ENCODE measurements around the gene IPPK.

Gene IPPK

DNA sequence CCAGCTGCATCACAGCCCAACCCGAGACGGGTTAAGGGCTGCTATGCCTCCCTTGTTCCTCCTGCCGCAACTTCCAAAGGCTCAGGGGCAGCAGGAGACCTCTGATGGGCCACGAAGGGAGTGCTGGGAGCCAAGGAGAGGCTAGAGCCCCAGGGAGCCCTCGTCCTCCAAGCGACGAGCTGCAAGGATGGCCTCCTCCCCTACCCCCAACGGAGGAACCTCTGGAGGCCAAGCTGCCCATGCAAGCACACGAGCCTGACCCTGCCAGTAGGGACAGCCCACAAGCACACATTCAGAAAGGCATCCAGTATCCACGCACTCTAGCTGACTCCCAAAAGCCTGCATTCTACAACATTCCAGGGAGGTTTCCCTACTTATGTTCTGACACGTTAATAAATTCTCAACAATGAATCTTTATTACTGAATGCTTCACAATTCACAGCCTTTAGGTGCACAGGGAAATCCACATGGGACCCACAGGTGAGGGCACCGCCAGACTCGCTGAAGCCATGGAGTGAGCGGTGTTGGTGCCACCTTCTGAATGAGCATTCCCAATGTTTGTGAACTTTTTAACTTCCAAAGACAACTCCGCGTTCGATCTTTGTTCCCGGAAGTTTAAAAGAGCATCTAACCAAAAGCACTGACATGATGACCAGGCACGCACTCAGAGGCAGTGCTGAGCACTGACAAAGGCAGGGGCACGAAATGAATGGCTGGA is 28.7 kb downstream of the IPPK start:
- DNase-seq (ENCODE audit: insufficient read length) (no peak), FAIRE-seq (no peak)
- TF ChIP-seq POLR2A (IDR thresholded peaks at IDR 0.05; ENCODE audit: low read depth, low read length) (no peak), TAF1 (IDR thresholded peaks at IDR 0.05; ENCODE audit: borderline replicate concordance, low read depth, low read length) (no peak), POLR2AphosphoS5 (IDR thresholded peaks at IDR 0.05; ENCODE audit: low read depth, low read length) (no peak)

DNA sequence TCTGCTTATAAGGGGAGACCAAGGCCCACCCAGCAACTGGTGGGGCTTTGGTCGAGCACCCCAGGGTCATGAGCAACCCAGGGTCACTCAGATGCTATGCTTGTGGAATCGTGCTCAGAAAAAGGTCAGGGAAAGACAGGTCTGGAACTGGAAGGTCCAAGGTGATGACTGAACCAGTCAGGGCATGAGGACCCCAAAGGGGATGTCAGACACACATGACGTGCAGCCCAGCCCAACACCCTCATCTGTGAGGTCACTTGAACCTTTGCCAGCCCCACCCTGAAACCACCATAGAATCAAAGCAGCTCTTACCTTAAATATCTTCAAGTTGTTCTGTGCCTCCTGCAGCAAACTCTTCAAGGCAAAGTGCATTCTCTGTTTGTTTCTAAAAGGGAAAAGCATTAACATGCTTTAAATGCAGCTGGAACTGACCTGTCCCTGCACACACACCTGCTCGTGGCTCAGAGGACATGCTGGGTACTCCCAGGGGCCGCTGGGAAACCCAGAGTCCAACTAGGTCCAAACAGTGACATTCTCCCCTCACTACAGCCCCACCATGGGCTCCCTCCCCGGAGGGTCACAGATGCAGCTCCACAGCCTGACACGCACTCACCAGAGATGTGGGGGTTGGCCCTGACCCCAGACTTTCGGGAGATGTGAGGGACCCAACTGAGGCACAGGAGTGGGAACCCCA is 29.4 kb downstream of the IPPK start:
- FAIRE-seq (no peak), DNase-seq (ENCODE audit: insufficient read length) (no peak)
- TF ChIP-seq POLR2A (IDR thresholded peaks at IDR 0.05; ENCODE audit: low read depth, low read length) (no peak), TAF1 (IDR thresholded peaks at IDR 0.05; ENCODE audit: borderline replicate concordance, low read depth, low read length) (no peak), POLR2AphosphoS5 (IDR thresholded peaks at IDR 0.05; ENCODE audit: low read depth, low read length) (no peak)

DNA sequence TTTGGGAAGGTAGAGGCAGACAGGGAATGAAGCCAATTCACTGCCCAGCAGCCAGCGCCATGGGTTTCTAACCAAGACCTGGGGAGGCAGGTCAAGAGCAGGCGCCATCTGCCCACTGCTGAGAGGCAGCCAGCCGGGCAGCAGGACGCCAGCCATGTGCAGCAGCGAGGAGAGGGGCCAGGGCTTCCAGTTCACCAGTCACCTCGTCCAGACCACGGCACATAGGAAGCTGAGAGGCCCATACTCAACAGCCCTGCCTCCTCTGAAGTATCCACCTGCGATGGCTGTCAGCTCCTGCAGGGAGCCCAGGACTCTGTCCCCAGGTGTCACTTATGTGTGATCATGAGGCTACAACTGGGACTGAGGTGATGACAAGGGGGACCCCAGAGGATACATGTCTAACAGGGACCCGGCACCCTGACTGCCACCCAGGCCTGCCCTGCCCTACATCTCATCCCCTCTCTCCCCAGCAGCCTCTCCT is 30.1 kb downstream of the IPPK start:
- TF ChIP-seq POLR2AphosphoS5 (IDR thresholded peaks at IDR 0.05; ENCODE audit: low read depth, low read length) (no peak), POLR2A (IDR thresholded peaks at IDR 0.05; ENCODE audit: low read depth, low read length) (no peak), TAF1 (IDR thresholded peaks at IDR 0.05; ENCODE audit: borderline replicate concordance, low read depth, low read length) (no peak)
- DNase-seq (ENCODE audit: insufficient read length) (no peak), FAIRE-seq (no peak)

DNA sequence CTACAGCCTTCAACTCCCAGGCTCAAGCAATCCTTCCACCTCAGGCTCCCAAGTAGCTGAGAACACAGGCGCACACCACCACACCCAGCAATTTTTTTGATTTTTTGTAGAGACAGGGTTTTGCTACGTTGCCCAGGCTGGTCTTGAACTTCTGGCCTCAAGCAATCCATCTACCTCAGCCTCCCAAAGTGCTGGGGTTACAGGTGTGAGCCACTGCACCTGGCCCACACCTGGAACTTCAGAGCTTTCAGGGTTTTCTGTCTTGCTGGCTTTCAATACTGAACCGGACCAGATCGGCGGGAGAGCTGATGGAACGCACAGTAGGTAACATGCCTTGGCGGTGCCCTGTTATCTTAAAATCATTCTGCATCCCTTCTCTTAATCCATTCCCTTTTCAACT is 30.8 kb downstream of the IPPK start:
- no peak for DNase-seq (ENCODE audit: insufficient read length)
- TF ChIP-seq TAF1 (IDR thresholded peaks at IDR 0.05; ENCODE audit: borderline replicate concordance, low read depth, low read length) (no peak), POLR2AphosphoS5 (IDR thresholded peaks at IDR 0.05; ENCODE audit: low read depth, low read length) (no peak), POLR2A (IDR thresholded peaks at IDR 0.05; ENCODE audit: low read depth, low read length) (no peak)
- no peak for FAIRE-seq

DNA sequence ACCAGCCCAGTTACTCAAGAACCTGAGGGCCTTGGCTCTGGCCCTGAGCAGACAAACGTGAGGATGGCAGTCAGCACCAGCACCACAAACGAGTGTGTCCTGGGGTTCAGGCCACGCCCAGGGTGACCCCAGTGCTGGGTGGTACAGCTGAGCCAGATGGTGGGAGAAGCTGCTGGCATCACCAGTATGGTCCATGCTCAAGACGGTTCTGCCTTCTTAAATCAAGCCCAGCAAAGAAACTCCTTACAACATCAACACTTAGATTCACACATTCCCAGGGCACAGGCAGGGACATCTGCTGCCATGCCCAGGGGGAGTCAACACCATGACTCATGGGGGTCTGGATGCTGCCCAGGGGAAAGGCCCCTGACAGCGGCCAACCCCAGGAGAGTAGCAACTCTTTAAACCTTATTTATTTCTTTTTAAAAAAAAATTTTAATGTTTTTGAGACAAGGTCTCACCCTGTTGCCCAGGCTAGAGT is 31.3 kb downstream of the IPPK start:
- no peak for FAIRE-seq
- DNase-seq (ENCODE audit: insufficient read length) = no peak
- TF ChIP-seq TAF1 (IDR thresholded peaks at IDR 0.05; ENCODE audit: borderline replicate concordance, low read depth, low read length) = no peak
- TF ChIP-seq POLR2AphosphoS5 (IDR thresholded peaks at IDR 0.05; ENCODE audit: low read depth, low read length) = no peak
- no peak for TF ChIP-seq POLR2A (IDR thresholded peaks at IDR 0.05; ENCODE audit: low read depth, low read length)

DNA sequence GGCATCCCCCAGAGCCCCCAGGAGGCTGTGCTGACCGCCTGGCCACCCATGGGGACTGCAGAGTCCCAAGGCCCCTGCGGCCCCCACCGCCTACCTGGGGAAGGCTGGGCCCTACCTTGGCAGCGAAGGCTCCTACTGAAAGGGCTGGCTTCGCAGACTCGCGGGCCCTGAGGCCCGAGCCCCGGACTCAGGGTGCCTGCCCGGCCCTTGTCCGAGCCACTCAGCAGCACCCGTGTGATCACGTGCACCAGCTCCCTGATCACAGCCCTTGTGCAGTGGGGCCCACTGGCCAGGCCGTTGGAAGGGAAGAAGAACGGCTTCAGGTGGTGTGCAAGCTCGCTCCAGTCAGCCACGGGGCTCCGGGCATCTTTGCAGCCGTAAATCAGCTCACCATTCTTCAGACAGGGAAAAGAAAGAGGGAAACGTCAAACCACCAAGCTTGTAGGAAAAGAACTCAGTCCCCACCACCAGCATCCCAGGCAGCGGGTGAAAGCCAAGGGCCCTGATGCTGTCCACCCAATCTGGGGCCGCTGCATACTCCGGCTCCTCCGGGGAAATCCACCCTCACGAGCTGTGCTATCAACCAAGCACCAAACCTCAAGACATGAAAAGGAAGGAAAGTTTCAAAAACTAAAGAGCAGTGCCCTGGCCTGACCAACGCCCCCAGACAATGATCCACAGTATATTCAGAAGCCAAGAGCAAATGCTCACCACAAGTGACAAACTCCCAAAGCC is 31.9 kb downstream of the IPPK start:
- FAIRE-seq = no peak
- DNase-seq (ENCODE audit: insufficient read length) = no peak
- TF ChIP-seq TAF1 (IDR thresholded peaks at IDR 0.05; ENCODE audit: borderline replicate concordance, low read depth, low read length) (no peak), POLR2AphosphoS5 (IDR thresholded peaks at IDR 0.05; ENCODE audit: low read depth, low read length) (no peak), POLR2A (IDR thresholded peaks at IDR 0.05; ENCODE audit: low read depth, low read length) (no peak)

DNA sequence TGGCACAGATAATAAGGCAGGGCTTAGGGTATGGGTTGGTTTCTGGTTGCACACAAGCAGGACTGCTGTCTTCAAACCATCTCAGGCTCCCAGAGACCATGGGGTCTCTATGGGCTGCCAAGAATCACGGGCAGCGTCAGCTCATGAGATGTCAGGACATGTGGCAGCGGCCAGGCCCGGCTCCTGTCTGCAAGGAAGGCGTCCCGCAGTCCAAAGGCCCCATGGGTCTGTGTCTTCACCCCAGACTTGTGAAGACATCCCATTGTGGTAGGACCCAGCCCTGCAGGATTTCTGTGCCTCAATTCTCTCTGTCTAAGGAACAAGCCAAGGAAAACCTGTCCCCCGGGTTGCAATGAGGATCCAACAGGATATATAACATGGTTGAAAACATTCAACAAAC is 32.6 kb downstream of the IPPK start:
- no peak for DNase-seq (ENCODE audit: insufficient read length)
- TF ChIP-seq POLR2A (IDR thresholded peaks at IDR 0.05; ENCODE audit: low read depth, low read length) (no peak), TAF1 (IDR thresholded peaks at IDR 0.05; ENCODE audit: borderline replicate concordance, low read depth, low read length) (no peak), POLR2AphosphoS5 (IDR thresholded peaks at IDR 0.05; ENCODE audit: low read depth, low read length) (no peak)
- FAIRE-seq = no peak

DNA sequence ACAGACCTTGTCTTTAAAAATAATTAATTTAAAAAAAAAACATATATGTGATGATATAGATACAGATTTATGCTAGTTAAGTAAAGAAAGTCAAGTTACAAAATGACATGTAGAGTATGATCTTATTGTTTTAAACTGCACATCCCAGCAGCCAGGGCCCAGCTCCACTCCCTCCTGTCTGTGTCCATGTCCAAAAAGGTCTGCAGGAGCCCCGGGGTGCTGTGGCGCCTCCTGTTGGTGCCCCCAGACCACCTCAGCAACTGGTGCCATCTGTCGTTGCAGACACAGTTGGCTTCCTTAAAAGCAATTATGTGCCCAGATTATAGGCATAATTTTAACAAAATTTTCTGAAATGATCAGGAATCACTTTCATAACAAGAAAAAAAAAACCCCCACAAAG is 33.3 kb downstream of the IPPK start:
- FAIRE-seq = no peak

DNA sequence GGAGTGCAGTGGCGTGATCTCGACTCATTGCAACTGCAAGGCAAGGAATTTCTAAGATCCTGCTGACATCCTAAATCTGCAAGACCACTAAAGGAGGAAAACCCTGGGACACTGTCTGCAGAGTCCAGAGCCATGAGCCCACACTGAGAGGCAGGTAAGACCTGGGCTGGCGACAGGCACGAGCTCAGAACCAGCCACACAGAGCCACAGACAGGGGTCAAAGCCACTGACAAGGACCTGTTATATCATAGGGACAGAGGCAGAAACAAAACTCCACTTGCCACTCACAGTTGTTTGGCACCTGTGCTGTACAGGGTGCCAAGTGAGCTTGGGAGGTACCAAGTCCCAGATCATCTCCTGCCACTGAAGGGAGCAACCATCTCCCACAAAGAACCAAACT is 34.2 kb downstream of the IPPK start:
- no peak for TF ChIP-seq TAF1 (IDR thresholded peaks at IDR 0.05; ENCODE audit: borderline replicate concordance, low read depth, low read length)
- no peak for TF ChIP-seq POLR2AphosphoS5 (IDR thresholded peaks at IDR 0.05; ENCODE audit: low read depth, low read length)
- FAIRE-seq (no peak), DNase-seq (ENCODE audit: insufficient read length) (no peak)

More for the DNA sequence above, 33.3 kb downstream of the IPPK start:
- TF ChIP-seq POLR2A (IDR thresholded peaks at IDR 0.05; ENCODE audit: low read depth, low read length) = no peak
- no peak for TF ChIP-seq POLR2AphosphoS5 (IDR thresholded peaks at IDR 0.05; ENCODE audit: low read depth, low read length)
- no peak for TF ChIP-seq TAF1 (IDR thresholded peaks at IDR 0.05; ENCODE audit: borderline replicate concordance, low read depth, low read length)
- DNase-seq (ENCODE audit: insufficient read length) = no peak

DNA sequence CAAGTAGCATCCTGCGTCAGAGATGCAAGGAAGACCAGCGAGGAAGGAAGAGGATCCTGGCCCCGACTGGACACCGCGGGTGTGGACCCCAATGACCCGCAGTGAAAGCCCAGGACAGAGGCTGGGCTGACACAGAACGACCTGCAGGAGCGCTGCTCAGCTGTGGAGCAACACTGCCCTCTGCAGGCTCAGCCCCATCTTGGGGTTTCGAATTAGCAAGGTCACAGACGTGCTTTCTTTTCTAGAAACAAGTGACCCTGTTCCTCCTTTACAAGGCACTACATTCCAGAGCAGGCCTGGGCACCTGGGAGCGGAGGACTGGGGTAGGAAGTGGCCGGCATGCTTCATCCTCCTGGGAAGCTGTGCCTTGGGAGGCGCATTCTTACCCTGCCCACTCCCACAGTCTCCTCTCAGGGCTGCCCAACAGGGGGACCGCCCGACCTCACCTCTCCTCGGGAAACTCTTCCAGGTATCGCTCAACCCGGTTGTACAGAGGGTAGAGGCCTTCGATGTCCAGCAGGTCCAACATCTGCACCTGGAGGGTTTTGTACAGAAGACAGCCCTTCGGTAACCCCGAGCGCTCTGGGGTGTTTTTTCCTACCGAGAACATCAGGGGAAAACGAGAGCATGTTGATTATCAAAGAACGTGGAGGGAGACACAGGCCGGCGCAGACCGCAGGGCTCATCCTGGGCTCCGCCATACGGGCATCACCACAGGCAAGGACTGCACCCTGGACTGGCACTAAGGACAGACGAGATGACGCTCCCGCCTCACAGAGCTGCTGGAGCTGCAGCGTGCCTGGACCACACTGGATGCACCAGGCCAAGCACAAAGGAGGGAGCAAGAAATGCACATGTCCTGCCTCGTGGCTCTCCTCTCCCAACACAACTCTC is 35.0 kb downstream of the IPPK start:
- DNase-seq (ENCODE audit: insufficient read length) = peak; percentile 66
- no peak for TF ChIP-seq POLR2A (IDR thresholded peaks at IDR 0.05; ENCODE audit: low read depth, low read length)
- TF ChIP-seq TAF1 (IDR thresholded peaks at IDR 0.05; ENCODE audit: borderline replicate concordance, low read depth, low read length) = no peak
- TF ChIP-seq POLR2AphosphoS5 (IDR thresholded peaks at IDR 0.05; ENCODE audit: low read depth, low read length) = no peak
- peak; percentile 44 for FAIRE-seq

All from GM12892 (cell line).